ENCODE results near the gene KRT33A. TPM values are rescaled to one million over a fixed set of nuclear protein-coding genes. Genes with fewer than 3 reads are reported as not detected.

The KRT33A gene
- total RNA-seq, 2 donors from 2014 or later, result not detected

GRCh38 chr17:41377546-41377945 is 26.9 kb upstream of the KRT33A start:
- Histone ChIP-seq H3K36me3 (no peaks in the 10 kb centered on the region), H3K9me3 (no peaks in the 10 kb centered on the region), H3K4me1 (ENCODE audit: control insufficient read depth in 1 of 2, low read depth in 2 of 2) (no peaks in the 10 kb centered on the region), H3K27ac (no peak overlapping the region), H3K4me3 (no peak overlapping the region), H3K27me3 (replicated peaks; ENCODE audit: insufficient read depth) (no peaks in the 10 kb centered on the region)
- TF ChIP-seq CTCF (IDR thresholded peaks at IDR 0.05), result no peak
- DNase-seq (ENCODE audit: low spot score) (no peak), ATAC-seq (ENCODE audit: insufficient number of reproducible peaks, low FRiP score, low read depth) (no peak)

GRCh38 chr17:41369713-41370112 is 19.1 kb upstream of the KRT33A start, which contains the start of gene KRT33B:
KRT33B (minus strand) TSS chr17:41369813; CDS start chr17:41369750, 63 bp downstream.
- no peak for TF ChIP-seq CTCF (IDR thresholded peaks at IDR 0.05)
- Histone ChIP-seq H3K4me1 (ENCODE audit: control insufficient read depth in 1 of 2, low read depth in 2 of 2) (no peaks in the 10 kb centered on the region), H3K9me3 (no peaks in the 10 kb centered on the region), H3K27me3 (replicated peaks; ENCODE audit: insufficient read depth) (no peaks in the 10 kb centered on the region), H3K4me3 (no peak within 1 kb of the TSS), H3K27ac (no peak within 1 kb of the TSS), H3K36me3 (no peaks in the 10 kb centered on the region)
- DNase-seq (ENCODE audit: low spot score) (no peak), ATAC-seq (ENCODE audit: insufficient number of reproducible peaks, low FRiP score, low read depth) (no peak)

GRCh38 chr17:41369023-41369422 is 18.4 kb upstream of the KRT33A start:
- Histone ChIP-seq H3K4me3 (no peak overlapping the region), H3K36me3 (no peaks in the 10 kb centered on the region), H3K27me3 (replicated peaks; ENCODE audit: insufficient read depth) (no peaks in the 10 kb centered on the region), H3K9me3 (no peaks in the 10 kb centered on the region), H3K4me1 (ENCODE audit: control insufficient read depth in 1 of 2, low read depth in 2 of 2) (no peaks in the 10 kb centered on the region), H3K27ac (no peak overlapping the region)
- ATAC-seq (ENCODE audit: insufficient number of reproducible peaks, low FRiP score, low read depth), result no peak
- DNase-seq (ENCODE audit: low spot score), result no peak
- TF ChIP-seq CTCF (IDR thresholded peaks at IDR 0.05), result no peak

- H3K27me3 ChIP-seq (replicated peaks; ENCODE audit: insufficient read depth), result no peaks in the 10 kb centered on the region
- no peaks in the 10 kb centered on the region for H3K9me3 ChIP-seq
- no peaks in the 10 kb centered on the region for H3K36me3 ChIP-seq
- no peak for TF ChIP-seq CTCF (IDR thresholded peaks at IDR 0.05)
- no peak for ATAC-seq (ENCODE audit: insufficient number of reproducible peaks, low FRiP score, low read depth)
- H3K4me1 ChIP-seq (ENCODE audit: control insufficient read depth in 1 of 2, low read depth in 2 of 2), result no peaks in the 10 kb centered on the region
- no peak overlapping the region for H3K27ac ChIP-seq
- H3K4me3 ChIP-seq, result no peak overlapping the region
- no peak for DNase-seq (ENCODE audit: low spot score)
These were observed 16.9 kb upstream of the KRT33A start for GRCh38 chr17:41367426-41368075.

- no peak overlapping the region for H3K4me3 ChIP-seq
- H3K27ac ChIP-seq, result no peak overlapping the region
These were observed 15.4 kb upstream of the KRT33A start for GRCh38 chr17:41366070-41366469.

More at GRCh38 chr17:41366070-41366469, 15.4 kb upstream of the KRT33A start:
- Histone ChIP-seq H3K4me1 (ENCODE audit: control insufficient read depth in 1 of 2, low read depth in 2 of 2) (no peaks in the 10 kb centered on the region), H3K9me3 (no peaks in the 10 kb centered on the region), H3K36me3 (no peaks in the 10 kb centered on the region), H3K27me3 (replicated peaks; ENCODE audit: insufficient read depth) (no peaks in the 10 kb centered on the region)
- DNase-seq (ENCODE audit: low spot score) (no peak), ATAC-seq (ENCODE audit: insufficient number of reproducible peaks, low FRiP score, low read depth) (no peak)
- no peak for TF ChIP-seq CTCF (IDR thresholded peaks at IDR 0.05)

All from thoracic aorta (tissue), 2 donors.